ENCODE data around the gene LDB1. TPM values are rescaled to one million over a fixed set of nuclear protein-coding genes. Genes with fewer than 3 reads are reported as not detected.
A peak's percentile ranks its signal among the peaks of the same experiment; 100 is the strongest.

LDB1 gene
- total RNA-seq, 1 experiment from 2014 or later, result 100 TPM

GRCh38 chr10:102167861-102168260 lies 47.7 kb upstream of the LDB1 start (continued):
- TF ChIP-seq PRDM15 (CRISPR knock-in tag; IDR thresholded peaks at IDR 0.05) (no peak), TEAD1 (CRISPR knock-in tag; IDR thresholded peaks at IDR 0.05) (no peak), NFYB (CRISPR knock-in tag; conservative IDR thresholded peaks at IDR 0.05; ENCODE audit: low read depth) (no peak)

- Mint-ChIP-seq H3K4me3 (no peak overlapping the region), H3K4me1 (peaks cover 8% of the 10 kb centered on the region), H3K27me3 (ENCODE audit: low read depth) (no peaks in the 10 kb centered on the region), H3K9me3 (no peaks in the 10 kb centered on the region), H3K36me3 (peaks cover 51% of the 10 kb centered on the region), H3K27ac (peak overlapping the region; percentile 70; the same call in 1 of the 2 replicates)
- CTCF ChIA-PET, result no interaction called here
- DNase-seq (ENCODE audit: low spot score) (no peak), ATAC-seq (no peak)
- POLR2A ChIA-PET, result no interaction called here
- TF ChIP-seq NFATC4 (CRISPR knock-in tag; IDR thresholded peaks at IDR 0.05), result no peak
- no peak for TF ChIP-seq HMGXB4 (CRISPR knock-in tag; IDR thresholded peaks at IDR 0.05)
- TF ChIP-seq CREM (CRISPR knock-in tag; IDR thresholded peaks at IDR 0.05), result no peak
- TF ChIP-seq ZBTB43 (CRISPR knock-in tag; IDR thresholded peaks at IDR 0.05), result no peak
- TF ChIP-seq NR2C2 (CRISPR knock-in tag; IDR thresholded peaks at IDR 0.05), result no peak
- no peak for TF ChIP-seq GABPB1 (CRISPR knock-in tag; IDR thresholded peaks at IDR 0.05)
- no peak for TF ChIP-seq JUN (CRISPR knock-in tag; IDR thresholded peaks at IDR 0.05)
- TF ChIP-seq ZNF416 (CRISPR knock-in tag; IDR thresholded peaks at IDR 0.05), result no peak
- no peak for TF ChIP-seq GTF2I (CRISPR knock-in tag; conservative IDR thresholded peaks at IDR 0.05)
- no peak for TF ChIP-seq FOXP1 (CRISPR knock-in tag; IDR thresholded peaks at IDR 0.05; ENCODE audit: borderline replicate concordance)
- TF ChIP-seq ZNF219 (CRISPR knock-in tag; IDR thresholded peaks at IDR 0.05; ENCODE audit: borderline replicate concordance), result no peak
- no peak for TF ChIP-seq NR1H2 (CRISPR knock-in tag; IDR thresholded peaks at IDR 0.05)
- no peak for TF ChIP-seq SMAD3 (CRISPR knock-in tag; IDR thresholded peaks at IDR 0.05; ENCODE audit: borderline replicate concordance)
- no peak for TF ChIP-seq TCF7 (CRISPR knock-in tag; IDR thresholded peaks at IDR 0.05; ENCODE audit: low read depth)
- no peak for TF ChIP-seq PREB (CRISPR knock-in tag; IDR thresholded peaks at IDR 0.05; ENCODE audit: borderline replicate concordance)
- TF ChIP-seq PRRX2 (CRISPR knock-in tag; IDR thresholded peaks at IDR 0.05), result no peak
- TF ChIP-seq AFF4 (CRISPR knock-in tag; IDR thresholded peaks at IDR 0.05; ENCODE audit: borderline replicate concordance), result no peak
Measured at GRCh38 chr10:102163342-102163989, 43.3 kb upstream of the LDB1 start.

All from WTC11 (cell line).